ENCODE data around the gene CWF19L1. TPM values are rescaled to one million over a fixed set of nuclear protein-coding genes. Genes with fewer than 3 reads are reported as not detected.

Gene CWF19L1
- total and polyA plus RNA-seq, 2 of the 13 experiments (the other 11 are each of a cell fraction or from before 2014, with no cell fraction given): 13.6 to 42.1 TPM

DNA sequence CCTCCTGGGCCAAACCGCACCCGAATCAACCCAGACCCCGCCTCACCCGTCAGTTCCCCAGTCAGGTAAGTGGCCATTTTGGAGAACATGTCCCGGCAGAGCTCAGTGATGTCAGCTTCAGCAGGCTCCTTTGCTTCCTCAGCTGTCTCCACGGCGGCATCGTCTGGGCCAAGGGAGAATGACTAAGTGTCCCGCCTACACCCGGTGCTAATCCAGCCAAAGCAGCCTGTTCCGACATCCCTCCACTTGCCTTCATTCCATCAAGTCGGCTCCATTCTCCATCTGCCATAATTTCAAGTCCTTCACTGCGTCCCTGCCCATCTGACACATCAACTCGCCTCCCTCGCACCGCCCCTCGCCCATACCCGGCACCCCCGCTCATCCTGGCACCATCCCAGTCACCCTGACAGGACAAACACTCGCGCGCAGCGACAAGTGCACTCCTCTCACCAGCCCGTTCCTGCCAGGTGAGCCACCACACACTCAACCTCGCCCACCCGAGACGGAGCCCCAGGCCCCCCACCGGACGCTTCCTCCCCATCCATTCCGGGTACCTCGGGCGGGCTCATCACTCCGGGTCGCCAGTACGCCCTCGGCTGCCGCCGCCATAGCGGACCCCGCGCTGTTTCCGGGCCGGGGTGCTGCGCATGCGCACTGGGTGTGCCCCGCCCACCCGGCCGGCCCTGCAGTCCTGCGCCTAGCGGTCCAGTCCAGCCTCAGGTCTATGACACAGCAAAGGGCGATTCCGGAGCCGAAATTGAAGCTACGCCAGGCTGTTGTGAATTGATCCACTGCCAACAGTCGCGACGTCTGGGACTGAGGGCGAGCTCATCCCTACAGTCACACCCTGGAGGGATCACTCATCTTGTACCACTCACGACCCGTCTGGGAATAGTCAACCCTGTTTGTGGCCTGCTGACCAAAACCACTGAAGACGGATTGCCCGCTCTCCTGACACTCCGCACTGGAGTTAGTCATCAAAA, 18.9 kb upstream of the CWF19L1 start, which contains the start of gene BLOC1S2 (continued):
- TF ChIP-seq, protein P1, sequence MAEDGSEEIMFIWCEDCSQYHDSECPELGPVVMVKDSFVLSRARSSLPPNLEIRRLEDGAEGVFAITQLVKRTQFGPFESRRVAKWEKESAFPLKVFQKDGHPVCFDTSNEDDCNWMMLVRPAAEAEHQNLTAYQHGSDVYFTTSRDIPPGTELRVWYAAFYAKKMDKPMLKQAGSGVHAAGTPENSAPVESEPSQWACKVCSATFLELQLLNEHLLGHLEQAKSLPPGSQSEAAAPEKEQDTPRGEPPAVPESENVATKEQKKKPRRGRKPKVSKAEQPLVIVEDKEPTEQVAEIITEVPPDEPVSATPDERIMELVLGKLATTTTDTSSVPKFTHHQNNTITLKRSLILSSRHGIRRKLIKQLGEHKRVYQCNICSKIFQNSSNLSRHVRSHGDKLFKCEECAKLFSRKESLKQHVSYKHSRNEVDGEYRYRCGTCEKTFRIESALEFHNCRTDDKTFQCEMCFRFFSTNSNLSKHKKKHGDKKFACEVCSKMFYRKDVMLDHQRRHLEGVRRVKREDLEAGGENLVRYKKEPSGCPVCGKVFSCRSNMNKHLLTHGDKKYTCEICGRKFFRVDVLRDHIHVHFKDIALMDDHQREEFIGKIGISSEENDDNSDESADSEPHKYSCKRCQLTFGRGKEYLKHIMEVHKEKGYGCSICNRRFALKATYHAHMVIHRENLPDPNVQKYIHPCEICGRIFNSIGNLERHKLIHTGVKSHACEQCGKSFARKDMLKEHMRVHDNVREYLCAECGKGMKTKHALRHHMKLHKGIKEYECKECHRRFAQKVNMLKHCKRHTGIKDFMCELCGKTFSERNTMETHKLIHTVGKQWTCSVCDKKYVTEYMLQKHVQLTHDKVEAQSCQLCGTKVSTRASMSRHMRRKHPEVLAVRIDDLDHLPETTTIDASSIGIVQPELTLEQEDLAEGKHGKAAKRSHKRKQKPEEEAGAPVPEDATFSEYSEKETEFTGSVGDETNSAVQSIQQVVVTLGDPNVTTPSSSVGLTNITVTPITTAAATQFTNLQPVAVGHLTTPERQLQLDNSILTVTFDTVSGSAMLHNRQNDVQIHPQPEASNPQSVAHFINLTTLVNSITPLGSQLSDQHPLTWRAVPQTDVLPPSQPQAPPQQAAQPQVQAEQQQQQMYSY (CRISPR knock-in tag; IDR thresholded peaks at IDR 0.05): peak; percentile 77; the same call in 1 of the 2 replicates
- TF ChIP-seq ZFP36L1 (CRISPR knock-in tag; IDR thresholded peaks at IDR 0.05) (no peak), ZNF747 (CRISPR knock-in tag; IDR thresholded peaks at IDR 0.05; ENCODE audit: borderline replicate concordance) (peak; percentile 77; the same call in 1 of the 2 replicates), NFATC3 (CRISPR knock-in tag; IDR thresholded peaks at IDR 0.05) (no peak; the same call in 1 of the 2 replicates), ZMYM4 (CRISPR knock-in tag; IDR thresholded peaks at IDR 0.05) (peak; percentile 63; the same call in 1 of the 2 replicates), ZNF496 (CRISPR knock-in tag; IDR thresholded peaks at IDR 0.05; ENCODE audit: insufficient replicate concordance) (no peak), KDM4B (CRISPR knock-in tag; IDR thresholded peaks at IDR 0.05) (peak; percentile 9; the same call in 1 of the 2 replicates), ZC3H4 (CRISPR knock-in tag; IDR thresholded peaks at IDR 0.05; ENCODE audit: borderline replicate concordance) (no peak), ZNF614 (CRISPR knock-in tag; IDR thresholded peaks at IDR 0.05; ENCODE audit: borderline replicate concordance) (peak; percentile 72; the same call in 1 of the 2 replicates)
- TF ChIP-seq, protein P2, sequence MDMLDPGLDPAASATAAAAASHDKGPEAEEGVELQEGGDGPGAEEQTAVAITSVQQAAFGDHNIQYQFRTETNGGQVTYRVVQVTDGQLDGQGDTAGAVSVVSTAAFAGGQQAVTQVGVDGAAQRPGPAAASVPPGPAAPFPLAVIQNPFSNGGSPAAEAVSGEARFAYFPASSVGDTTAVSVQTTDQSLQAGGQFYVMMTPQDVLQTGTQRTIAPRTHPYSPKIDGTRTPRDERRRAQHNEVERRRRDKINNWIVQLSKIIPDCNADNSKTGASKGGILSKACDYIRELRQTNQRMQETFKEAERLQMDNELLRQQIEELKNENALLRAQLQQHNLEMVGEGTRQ (IDR thresholded peaks at IDR 0.05; ENCODE audit: low read depth, low read length): no peak
- TF ChIP-seq, protein P2 (CRISPR knock-in tag; IDR thresholded peaks at IDR 0.05; ENCODE audit: borderline replicate concordance): no peak
- TF ChIP-seq, protein P3, sequence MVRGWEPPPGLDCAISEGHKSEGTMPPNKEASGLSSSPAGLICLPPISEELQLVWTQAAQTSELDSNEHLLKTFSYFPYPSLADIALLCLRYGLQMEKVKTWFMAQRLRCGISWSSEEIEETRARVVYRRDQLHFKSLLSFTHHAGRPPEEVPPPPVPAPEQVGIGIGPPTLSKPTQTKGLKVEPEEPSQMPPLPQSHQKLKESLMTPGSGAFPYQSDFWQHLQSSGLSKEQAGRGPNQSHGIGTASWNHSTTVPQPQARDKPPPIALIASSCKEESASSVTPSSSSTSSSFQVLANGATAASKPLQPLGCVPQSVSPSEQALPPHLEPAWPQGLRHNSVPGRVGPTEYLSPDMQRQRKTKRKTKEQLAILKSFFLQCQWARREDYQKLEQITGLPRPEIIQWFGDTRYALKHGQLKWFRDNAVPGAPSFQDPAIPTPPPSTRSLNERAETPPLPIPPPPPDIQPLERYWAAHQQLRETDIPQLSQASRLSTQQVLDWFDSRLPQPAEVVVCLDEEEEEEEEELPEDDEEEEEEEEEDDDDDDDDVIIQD (CRISPR knock-in tag; IDR thresholded peaks at IDR 0.05; ENCODE audit: low read depth): no peak
- TF ChIP-seq, protein P4, sequence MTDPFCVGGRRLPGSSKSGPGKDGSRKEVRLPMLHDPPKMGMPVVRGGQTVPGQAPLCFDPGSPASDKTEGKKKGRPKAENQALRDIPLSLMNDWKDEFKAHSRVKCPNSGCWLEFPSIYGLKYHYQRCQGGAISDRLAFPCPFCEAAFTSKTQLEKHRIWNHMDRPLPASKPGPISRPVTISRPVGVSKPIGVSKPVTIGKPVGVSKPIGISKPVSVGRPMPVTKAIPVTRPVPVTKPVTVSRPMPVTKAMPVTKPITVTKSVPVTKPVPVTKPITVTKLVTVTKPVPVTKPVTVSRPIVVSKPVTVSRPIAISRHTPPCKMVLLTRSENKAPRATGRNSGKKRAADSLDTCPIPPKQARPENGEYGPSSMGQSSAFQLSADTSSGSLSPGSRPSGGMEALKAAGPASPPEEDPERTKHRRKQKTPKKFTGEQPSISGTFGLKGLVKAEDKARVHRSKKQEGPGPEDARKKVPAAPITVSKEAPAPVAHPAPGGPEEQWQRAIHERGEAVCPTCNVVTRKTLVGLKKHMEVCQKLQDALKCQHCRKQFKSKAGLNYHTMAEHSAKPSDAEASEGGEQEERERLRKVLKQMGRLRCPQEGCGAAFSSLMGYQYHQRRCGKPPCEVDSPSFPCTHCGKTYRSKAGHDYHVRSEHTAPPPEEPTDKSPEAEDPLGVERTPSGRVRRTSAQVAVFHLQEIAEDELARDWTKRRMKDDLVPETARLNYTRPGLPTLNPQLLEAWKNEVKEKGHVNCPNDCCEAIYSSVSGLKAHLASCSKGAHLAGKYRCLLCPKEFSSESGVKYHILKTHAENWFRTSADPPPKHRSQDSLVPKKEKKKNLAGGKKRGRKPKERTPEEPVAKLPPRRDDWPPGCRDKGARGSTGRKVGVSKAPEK (CRISPR knock-in tag; IDR thresholded peaks at IDR 0.05; ENCODE audit: borderline replicate concordance): no peak
- TF ChIP-seq, protein P5, sequence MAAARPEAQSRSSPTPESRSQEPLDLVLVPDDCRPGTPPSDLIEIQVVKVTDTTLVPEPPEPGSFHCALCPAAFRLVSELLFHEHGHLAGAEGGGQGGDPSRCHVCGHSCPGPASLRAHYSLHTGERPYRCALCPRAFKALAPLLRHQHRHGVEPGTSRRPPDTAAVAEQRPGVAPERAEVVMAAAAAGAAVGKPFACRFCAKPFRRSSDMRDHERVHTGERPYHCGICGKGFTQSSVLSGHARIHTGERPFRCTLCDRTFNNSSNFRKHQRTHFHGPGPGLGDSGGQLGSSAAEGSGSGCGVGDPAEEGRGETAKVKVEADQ (CRISPR knock-in tag; IDR thresholded peaks at IDR 0.05; ENCODE audit: borderline replicate concordance): no peak

Data from HepG2 (cell line).